Stomach (tissue), 9 donors: ENCODE measurements around the gene ENC1. TPM values are rescaled to one million over a fixed set of nuclear protein-coding genes. Genes with fewer than 3 reads are reported as not detected.
A peak's percentile ranks its signal among the peaks of the same experiment; 100 is the strongest.

Experiments used
- DNase-seq, 2 donors: peaks; one replicate each; pipeline versions ENCODE4 v3.0.0 to v3.0.0-alpha.2; 2013 to 2019
- H3K27ac ChIP-seq, 5 donors: fragments of 200-600 bp in 4 of 5; sonication (generic) in 4 of 5; one replicate each; pipeline ENCODE4 v1.5.1; 2013 to 2019; ENCODE audit warnings: mild to moderate bottlenecking in 1 of 5, moderate library complexity in 1 of 5
- H3K27me3 ChIP-seq, 3 donors: fragments of 200-600 bp; sonication (generic); one replicate each; pipeline ENCODE4 v1.5.1; 2017 to 2019; ENCODE audit warnings: mixed run types in 1 of 3
- H3K36me3 ChIP-seq, 4 donors: fragments of 200-600 bp; sonication (generic); 1 replicate in 3 of 4; 2 replicates in 1 of 4; pipeline ENCODE4 v1.5.1; 2016 to 2019
- H3K4me1 ChIP-seq, 4 donors: fragments of 200-600 bp; sonication (generic); one replicate each; pipeline ENCODE4 v1.5.1; 2016 to 2019
- H3K4me3 ChIP-seq, 4 donors: fragments of 200-600 bp; sonication (generic) in 3 of 4; one replicate each; pipeline ENCODE4 v1.5.1; 2016 to 2019; ENCODE audit warnings: mild to moderate bottlenecking in 1 of 4
- H3K9me3 ChIP-seq, 4 donors: fragments of 200-600 bp; sonication (generic); one replicate each; pipeline ENCODE4 v1.5.1; 2016 to 2019
- CTCF ChIP-seq, 7 experiments: fragments of 450-650 bp in 4 of 7; fragments of 200-600 bp in 3 of 7; sonication (generic) in 3 of 7; IDR thresholded peaks; one replicate each; pipeline ENCODE4 v1.5.1; 2016 to 2019; ENCODE audit warnings: antibody characterized with exemption in 7 of 7, control low read depth in 2 of 7, mild to moderate bottlenecking in 1 of 7
- EP300 ChIP-seq: sonication (generic); formaldehyde crosslinking; IDR thresholded peaks from one replicate; pipeline ENCODE4 v1.6.1; 2017; ENCODE audit warnings: antibody characterized with exemption
- POLR2A ChIP-seq, 4 donors: fragments of 450-650 bp; IDR thresholded peaks; one replicate each; pipeline ENCODE4 v1.6.1; 2016; ENCODE audit warnings: antibody characterized with exemption in 4 of 4, control low read depth in 2 of 4, mild to moderate bottlenecking in 1 of 4, moderate library complexity in 1 of 4
- POLR2AphosphoS5 ChIP-seq, 3 donors: sonication (generic); formaldehyde crosslinking; IDR thresholded peaks; one replicate each; pipeline ENCODE4 v1.6.1; 2016; ENCODE audit warnings: antibody characterized with exemption in 3 of 3
- WGBS, 5 donors: extraction: QIAGEN DNeasy Blood & Tissue Kit in 3 of 5; methylation state at CpG; one replicate each; pipeline versions ENCODE4 v1.1.5 to v1.1.7; 2013 to 2018; 5-methylcytosine and 5-hydroxymethylcytosine counted together
- intact Hi-C: fragments of 100-400 bp; cut with DNase I; formaldehyde crosslinking; loops from one replicate; pipeline ENCODE4 v1.15.1; 2023; ENCODE audit warnings: low total_unique reads
- polyA plus RNA-seq, 3 donors: library from polyadenylated mRNA; stranded (reverse); fragments of 200-250 nt; gene quantifications; one replicate each; pipeline ENCODE4 v1.2.3, GENCODE V29; 2013
- total RNA-seq, 5 donors: library from RNA; depleted of rRNA; stranded (reverse); fragments of >200 nt; gene quantifications; one replicate each; pipeline versions ENCODE4 v1.1.0 to v1.2.3, GENCODE V29; 2014 to 2016
- donor health status: healthy with polysubstance abuse.
- donor health status: Bipolar disorder and iron deficiency.
- donor health status: healthy.

The ENC1 gene
- total and polyA plus RNA-seq, 8 donors: 3.5 to 136 (median 14.0) TPM

- peaks cover 15 to 29% (median 20%) of the 10 kb centered on the region in 4 donors for H3K36me3 ChIP-seq
- TF ChIP-seq CTCF (IDR thresholded peaks at IDR 0.05) (no peak), POLR2AphosphoS5 (IDR thresholded peaks at IDR 0.05) (no peak), POLR2A (IDR thresholded peaks at IDR 0.05) (no peak), EP300 (no peak)
- no peaks in the 10 kb centered on the region for H3K27me3 ChIP-seq
- intact Hi-C loops: no loop called here
- H3K27ac ChIP-seq: peak overlapping the region in 1 of 5 donors; percentile 10
- no peak overlapping the region for H3K4me3 ChIP-seq
- H3K4me1 ChIP-seq: peaks cover 19 to 91% (median 78%) of the 10 kb centered on the region in 4 donors
- H3K9me3 ChIP-seq: no peaks in the 10 kb centered on the region
- DNase-seq: no peak
- 49 to 75% (median 67%) methylated on average over 11 to 12 of the region's 12 CpGs for WGBS, 5 donors
Measured at GRCh38 chr5:74636149-74636548, 4.4 kb downstream of the ENC1 start.

- peaks cover 24 to 96% (median 78%) of the 10 kb centered on the region in 4 donors for H3K4me1 ChIP-seq
- no peak overlapping the region for H3K4me3 ChIP-seq
- H3K27me3 ChIP-seq: no peaks in the 10 kb centered on the region
- H3K27ac ChIP-seq: no peak overlapping the region
- peaks cover 20 to 37% (median 23%) of the 10 kb centered on the region in 4 donors for H3K36me3 ChIP-seq
- intact Hi-C loops: no loop called here
- H3K9me3 ChIP-seq: no peaks in the 10 kb centered on the region
- TF ChIP-seq EP300 (no peak), CTCF (IDR thresholded peaks at IDR 0.05) (no peak)
- WGBS, 5 donors: 61 to 91% (median 72%) methylated on average over 16 of the region's 16 CpGs
- DNase-seq: no peak
Measured at GRCh38 chr5:74634611-74635286, 5.8 kb downstream of the ENC1 start.

- Histone ChIP-seq H3K4me1 (peaks cover 24 to 88% (median 71%) of the 10 kb centered on the region in 4 donors), H3K9me3 (no peaks in the 10 kb centered on the region), H3K36me3 (peaks cover 27 to 48% (median 33%) of the 10 kb centered on the region in 4 donors), H3K27ac (no peak overlapping the region), H3K4me3 (no peak overlapping the region), H3K27me3 (no peaks in the 10 kb centered on the region)
- no peak for TF ChIP-seq POLR2AphosphoS5 (IDR thresholded peaks at IDR 0.05)
- TF ChIP-seq CTCF (IDR thresholded peaks at IDR 0.05): no peak
- TF ChIP-seq EP300: no peak
- TF ChIP-seq POLR2A (IDR thresholded peaks at IDR 0.05): no peak
- intact Hi-C loops: no loop called here
- WGBS, 5 donors: 52 to 61% (median 58%) methylated on average over 9 of the region's 9 CpGs
- no peak for DNase-seq
Measured at GRCh38 chr5:74633695-74634094, 6.8 kb downstream of the ENC1 start.

- peak overlapping the region; percentile 22 to 72 (median 64) for H3K27ac ChIP-seq
- H3K4me3 ChIP-seq: no peak overlapping the region
- intact Hi-C loops: no loop called here
- DNase-seq: no peak
- TF ChIP-seq POLR2AphosphoS5 (IDR thresholded peaks at IDR 0.05) (peak in 1 of 3 donors; percentile 18), CTCF (IDR thresholded peaks at IDR 0.05) (no peak)
- no peaks in the 10 kb centered on the region for H3K9me3 ChIP-seq
- WGBS, 5 donors: 49 to 78% (median 54%) methylated on average over 4 of the region's 4 CpGs
- peaks cover 24 to 87% (median 65%) of the 10 kb centered on the region in 4 donors for H3K4me1 ChIP-seq
- no peaks in the 10 kb centered on the region for H3K27me3 ChIP-seq
- H3K36me3 ChIP-seq: peaks cover 27 to 48% (median 37%) of the 10 kb centered on the region in 4 donors
Measured at GRCh38 chr5:74632947-74633356, 7.6 kb downstream of the ENC1 start.
